IMR-90 (cell line): ENCODE data around the gene DDX54.

Source experiments
- CTCF ChIP-seq: conservative IDR thresholded peaks from 2 replicates; pipeline ENCODE4 v1.5.1; 2012; ENCODE audit warnings: mild to moderate bottlenecking, low read depth, low read length, improper control_type of control experiment
- FOS ChIP-seq: fragments of 150-350 bp; IDR thresholded peaks from 2 replicates; pipeline ENCODE4 v1.6.1; 2016; ENCODE audit warnings: low read depth, low read length
- MAFK ChIP-seq: IDR thresholded peaks from 2 replicates; pipeline ENCODE4 v1.6.1; 2012; ENCODE audit warnings: low read depth, low read length, improper control_type of control experiment
- MXI1 ChIP-seq: IDR thresholded peaks from 2 replicates; pipeline ENCODE4 v1.6.1; 2012; ENCODE audit warnings: low read depth, mild to moderate bottlenecking, low read length, moderate library complexity, borderline replicate concordance
- POLR2A ChIP-seq: IDR thresholded peaks from 2 replicates; pipeline ENCODE4 v1.6.1; 2012; ENCODE audit warnings: mild to moderate bottlenecking, low read depth, low read length
- RAD21 ChIP-seq: IDR thresholded peaks from 2 replicates; pipeline ENCODE4 v1.6.1; 2012; ENCODE audit warnings: low read length, improper control_type of control experiment
- RCOR1 ChIP-seq: IDR thresholded peaks from 2 replicates; pipeline ENCODE4 v1.6.1; 2012; ENCODE audit warnings: mild to moderate bottlenecking, low read length, improper control_type of control experiment; ENCODE audit not compliant: insufficient replicate concordance
- RFX5 ChIP-seq: IDR thresholded peaks from 2 replicates; pipeline ENCODE4 v1.8.0; 2012; ENCODE audit warnings: low read depth, mild to moderate bottlenecking, low read length, moderate library complexity
- SMC3 ChIP-seq: fragments of 150-350 bp; IDR thresholded peaks from 2 replicates; pipeline ENCODE4 v1.6.1; 2016; ENCODE audit warnings: low read depth, mild to moderate bottlenecking, antibody characterized with exemption, low read length, moderate library complexity
- USF2 ChIP-seq: fragments of 150-350 bp; IDR thresholded peaks from 2 replicates; pipeline ENCODE4 v1.6.1; 2017; ENCODE audit warnings: mild to moderate bottlenecking, antibody characterized with exemption, low read length, low read depth

- peak; percentile 77 for TF ChIP-seq CTCF
- TF ChIP-seq POLR2A: no peak; the same call in 1 of the 2 replicates
- no peak for TF ChIP-seq MXI1
- TF ChIP-seq RFX5: no peak
- peak; percentile 71 for TF ChIP-seq SMC3
- TF ChIP-seq RAD21: peak; percentile 87
- TF ChIP-seq USF2: no peak
- TF ChIP-seq FOS: no peak
- TF ChIP-seq MAFK: no peak
- TF ChIP-seq RCOR1: no peak
These were observed 11.7 kb upstream of the DDX54 start for GRCh38 chr12:113196990-113197389.
